A673 (cell line): ENCODE data around the gene AADACL2. TPM values are rescaled to one million over a fixed set of nuclear protein-coding genes. Genes with fewer than 3 reads are reported as not detected.

ENCODE experiments used
- BruUV-seq: library from RNA; stranded (reverse); fragments of 400-500 nt; replicated peaks from 2 replicates; lab custom pipeline; 2021; lab: Mats Ljungman, UMichigan
- CTCF ChIA-PET: fragments of 300-600 bp; sonication (Branson Sonifier 250); formaldehyde crosslinking; loops from one replicate; lab custom pipeline; 2022; ENCODE audit warnings: antibody characterized with exemption; lab: Charles Lee
- POLR2A ChIA-PET: fragments of 300-600 bp; sonication (Branson Sonifier 250); formaldehyde crosslinking; loops from one replicate; lab custom pipeline; 2022; ENCODE audit warnings: antibody characterized with exemption; ENCODE audit not compliant: low non-redundant PET; lab: Charles Lee
- DNase-seq: peaks from one replicate; pipeline ENCODE4 v3.0.0-alpha.2; 2015; ENCODE audit warnings: low spot score
- H3K27ac ChIP-seq: fragments of 200-600 bp; sonication (generic); 2 replicates; pipeline ENCODE4 v1.5.1; 2016; ENCODE audit warnings: mixed run types, low read depth, mild to moderate bottlenecking, mixed read lengths, antibody characterized with exemption, low read length; ENCODE audit not compliant: poor library complexity, severe bottlenecking
- H3K27me3 ChIP-seq: fragments of 200-600 bp; sonication (generic); replicated peaks from 2 replicates; pipeline ENCODE4 v1.6.1; 2017; ENCODE audit warnings: mixed run types, low read depth, mild to moderate bottlenecking, mixed read lengths, antibody characterized with exemption, low read length; ENCODE audit not compliant: insufficient read depth, poor library complexity
- H3K36me3 ChIP-seq: fragments of 200-600 bp; sonication (generic); 2 replicates; pipeline ENCODE4 v1.6.1; 2016; ENCODE audit warnings: mixed run types, mild to moderate bottlenecking, mixed read lengths, antibody characterized with exemption, low read length; ENCODE audit not compliant: insufficient read depth, poor library complexity, severe bottlenecking
- H3K4me1 ChIP-seq: fragments of 200-600 bp; sonication (generic); 2 replicates; pipeline ENCODE4 v1.6.1; 2017; ENCODE audit warnings: mixed run types, mild to moderate bottlenecking, mixed read lengths, antibody characterized with exemption, low read length; ENCODE audit not compliant: insufficient read depth, poor library complexity, severe bottlenecking
- H3K4me3 ChIP-seq: fragments of 200-600 bp; sonication (generic); 2 replicates; pipeline ENCODE4 v1.5.1; 2016; ENCODE audit warnings: low read depth, mixed run types, mild to moderate bottlenecking, mixed read lengths, low read length; ENCODE audit not compliant: poor library complexity, severe bottlenecking
- H3K9me3 ChIP-seq: fragments of 200-600 bp; sonication (generic); 2 replicates; pipeline ENCODE4 v1.6.1; 2016; ENCODE audit warnings: mixed run types, low read depth, mild to moderate bottlenecking, mixed read lengths, antibody characterized with exemption, low read length; ENCODE audit not compliant: poor library complexity, severe bottlenecking
- EZH2 ChIP-seq: fragments of 200-600 bp; sonication (generic); IDR thresholded peaks from 2 replicates; pipeline ENCODE4 v1.6.1; 2017; ENCODE audit warnings: borderline replicate concordance, low read depth, mild to moderate bottlenecking, mixed read lengths, antibody characterized with exemption, low read length; ENCODE audit not compliant: poor library complexity, severe bottlenecking
- intact Hi-C: fragments of 100-400 bp; cut with micrococcal nuclease; formaldehyde crosslinking; loops from one replicate; pipeline ENCODE4 v1.10.0; 2022; ENCODE audit not compliant: unreplicated experiment
- total RNA-seq: library from RNA; stranded (reverse); gene quantifications from 2 replicates; pipeline ENCODE4 v1.2.3, GENCODE V29; 2021
- TF ChIP-seq, protein P1 (sequence below): fragments of 300-800, 200-600 bp; sonication (generic); conservative IDR thresholded peaks from 2 replicates; pipeline ENCODE4 v1.5.1; 2017; ENCODE audit warnings: low read depth, mild to moderate bottlenecking, antibody characterized with exemption, low read length, moderate library complexity, mixed read lengths

Gene AADACL2
- total RNA-seq, 1 experiment from 2014 or later, result not detected

DNA sequence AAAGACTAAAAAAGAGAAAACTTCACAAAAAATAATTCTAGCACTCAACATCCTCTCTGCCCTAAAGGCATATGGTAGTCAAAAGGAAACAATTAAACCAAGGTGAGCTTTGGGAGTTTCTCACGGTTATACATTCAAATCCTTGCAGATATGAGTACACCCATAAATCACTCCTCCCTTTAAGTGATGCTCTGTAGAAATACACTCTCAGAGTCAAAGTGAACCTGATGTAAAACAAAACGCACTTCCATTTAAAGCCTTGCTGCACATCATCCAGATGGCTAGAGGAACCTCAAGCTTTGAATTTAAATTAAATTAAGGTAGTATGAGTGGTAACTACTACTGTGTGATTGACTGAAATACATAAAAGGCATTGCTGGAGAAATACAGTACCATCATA is 44.2 kb downstream of the AADACL2 start:
- no peaks in the 10 kb centered on the region for H3K27me3 ChIP-seq
- no peak overlapping the region for H3K27ac ChIP-seq
- BruUV-seq, result no TSS peak
- H3K4me3 ChIP-seq, result no peak overlapping the region
- TF ChIP-seq, protein P1, sequence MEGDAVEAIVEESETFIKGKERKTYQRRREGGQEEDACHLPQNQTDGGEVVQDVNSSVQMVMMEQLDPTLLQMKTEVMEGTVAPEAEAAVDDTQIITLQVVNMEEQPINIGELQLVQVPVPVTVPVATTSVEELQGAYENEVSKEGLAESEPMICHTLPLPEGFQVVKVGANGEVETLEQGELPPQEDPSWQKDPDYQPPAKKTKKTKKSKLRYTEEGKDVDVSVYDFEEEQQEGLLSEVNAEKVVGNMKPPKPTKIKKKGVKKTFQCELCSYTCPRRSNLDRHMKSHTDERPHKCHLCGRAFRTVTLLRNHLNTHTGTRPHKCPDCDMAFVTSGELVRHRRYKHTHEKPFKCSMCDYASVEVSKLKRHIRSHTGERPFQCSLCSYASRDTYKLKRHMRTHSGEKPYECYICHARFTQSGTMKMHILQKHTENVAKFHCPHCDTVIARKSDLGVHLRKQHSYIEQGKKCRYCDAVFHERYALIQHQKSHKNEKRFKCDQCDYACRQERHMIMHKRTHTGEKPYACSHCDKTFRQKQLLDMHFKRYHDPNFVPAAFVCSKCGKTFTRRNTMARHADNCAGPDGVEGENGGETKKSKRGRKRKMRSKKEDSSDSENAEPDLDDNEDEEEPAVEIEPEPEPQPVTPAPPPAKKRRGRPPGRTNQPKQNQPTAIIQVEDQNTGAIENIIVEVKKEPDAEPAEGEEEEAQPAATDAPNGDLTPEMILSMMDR, result no peak
- no peak for TF ChIP-seq EZH2
- POLR2A ChIA-PET, result no interaction called here
- no peaks in the 10 kb centered on the region for H3K36me3 ChIP-seq
- CTCF ChIA-PET, result no interaction called here
- intact Hi-C loops, result loop anchor here (10.0 kb wide), 1 partner anchor 213 kb away; no protein-coding TSS in a partner anchor
- H3K9me3 ChIP-seq, result no peaks in the 10 kb centered on the region
- DNase-seq, result no peak
- peaks cover 9% of the 10 kb centered on the region for H3K4me1 ChIP-seq

DNA sequence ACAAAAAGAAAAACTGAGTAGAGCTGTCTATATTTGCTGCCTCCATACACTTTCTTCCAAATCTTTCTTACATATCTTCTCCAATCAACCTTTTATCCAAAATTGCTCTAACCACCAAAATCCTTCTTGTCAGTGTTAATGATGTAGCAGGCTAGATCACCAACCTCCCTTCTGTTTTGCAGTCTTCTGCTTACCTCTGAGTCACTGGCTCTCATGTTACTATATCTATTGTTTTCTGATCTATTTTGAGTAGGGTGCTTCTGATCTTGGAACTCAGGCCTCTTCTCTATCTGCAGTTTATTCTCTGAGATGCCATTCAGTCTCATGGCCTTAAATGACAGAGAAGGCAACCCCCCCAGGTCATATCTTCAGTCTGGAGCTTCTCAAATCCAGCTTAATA is 53.9 kb downstream of the AADACL2 start:
- intact Hi-C loops, result no loop called here
- H3K36me3 ChIP-seq, result no peaks in the 10 kb centered on the region
- no TSS peak for BruUV-seq
- peaks cover 7% of the 10 kb centered on the region for H3K4me1 ChIP-seq
- DNase-seq, result no peak
- ChIA-PET CTCF (no interaction called here), POLR2A (no interaction called here)
- no peaks in the 10 kb centered on the region for H3K27me3 ChIP-seq
- no peak overlapping the region for H3K27ac ChIP-seq
- no peak overlapping the region for H3K4me3 ChIP-seq
- TF ChIP-seq, protein P1, result no peak
- no peak for TF ChIP-seq EZH2
- peaks cover 7% of the 10 kb centered on the region for H3K9me3 ChIP-seq

DNA sequence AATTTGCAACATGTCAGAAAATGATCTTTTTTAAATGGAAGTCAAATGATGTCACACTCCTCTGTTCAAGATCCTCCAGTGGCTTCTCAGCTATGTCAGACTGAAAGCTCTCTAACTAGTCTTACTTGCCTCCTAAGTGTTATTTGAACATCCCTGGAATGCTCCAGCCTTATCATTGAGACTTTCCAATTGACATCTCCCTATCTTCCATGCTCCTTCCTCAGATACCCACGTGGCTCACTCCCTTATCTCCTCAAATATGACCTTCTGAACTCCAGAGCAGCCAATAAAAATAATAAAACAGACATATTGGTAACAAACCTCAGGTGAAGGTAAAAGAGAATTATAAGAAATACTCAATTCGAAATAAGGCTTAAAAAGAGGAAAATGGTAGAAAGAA is 54.7 kb downstream of the AADACL2 start:
- Histone ChIP-seq H3K27ac (no peak overlapping the region), H3K36me3 (no peaks in the 10 kb centered on the region), H3K4me3 (no peak overlapping the region), H3K9me3 (peaks cover 7% of the 10 kb centered on the region), H3K27me3 (no peaks in the 10 kb centered on the region), H3K4me1 (peaks cover 7% of the 10 kb centered on the region)
- TF ChIP-seq, protein P1, result no peak
- TF ChIP-seq EZH2, result no peak
- CTCF ChIA-PET, result no interaction called here
- no peak for DNase-seq
- POLR2A ChIA-PET, result no interaction called here
- intact Hi-C loops, result no loop called here
- no TSS peak for BruUV-seq
